MV-4-11 (cell line): ENCODE data around the gene COPG2.

Experiments used
- DNase-seq: peaks from one replicate; lab custom pipeline; 2025; lab: John Stamatoyannopoulos, UW

COPG2 gene

DNA sequence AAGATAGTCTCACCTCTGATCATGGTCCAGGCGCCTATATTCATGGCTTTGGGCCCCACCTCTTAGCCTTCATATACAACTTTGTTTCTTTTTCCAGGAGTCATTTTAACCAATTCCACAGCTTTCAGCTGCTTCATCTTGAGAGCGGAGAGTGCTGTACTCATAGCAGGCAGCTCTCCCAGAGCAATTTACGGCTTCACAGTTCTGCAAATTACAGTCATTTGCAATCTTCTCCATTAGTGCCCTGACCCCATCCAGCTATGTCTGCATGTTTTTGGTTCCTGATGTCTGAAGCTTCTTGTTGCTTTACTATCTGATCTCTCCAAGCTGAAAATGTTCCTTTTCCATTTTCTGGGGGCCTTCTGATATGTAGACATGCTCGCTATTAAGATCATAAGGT is 194.7 kb downstream of the COPG2 start:
- DNase-seq = peak; percentile 41

DNA sequence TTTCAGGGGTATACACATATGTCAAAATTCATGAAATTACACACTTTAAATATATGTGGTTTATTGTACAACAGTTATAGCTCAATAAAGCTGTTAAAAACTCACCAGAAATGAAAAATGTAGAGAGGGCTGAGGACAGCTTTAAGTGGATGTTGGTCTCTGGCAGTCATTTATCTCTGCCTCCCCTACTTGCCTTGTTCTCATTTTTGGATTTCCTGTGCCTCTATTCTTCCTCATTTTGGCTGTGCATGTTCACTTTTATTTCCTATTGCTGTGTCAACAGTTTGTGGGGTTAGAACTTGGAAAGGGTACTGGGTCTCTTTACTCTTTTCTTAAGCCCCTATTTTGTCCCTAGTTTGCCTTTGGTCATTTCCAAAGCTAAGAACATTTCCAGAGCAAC is 195.3 kb downstream of the COPG2 start:
- DNase-seq = peak; percentile 79

DNA sequence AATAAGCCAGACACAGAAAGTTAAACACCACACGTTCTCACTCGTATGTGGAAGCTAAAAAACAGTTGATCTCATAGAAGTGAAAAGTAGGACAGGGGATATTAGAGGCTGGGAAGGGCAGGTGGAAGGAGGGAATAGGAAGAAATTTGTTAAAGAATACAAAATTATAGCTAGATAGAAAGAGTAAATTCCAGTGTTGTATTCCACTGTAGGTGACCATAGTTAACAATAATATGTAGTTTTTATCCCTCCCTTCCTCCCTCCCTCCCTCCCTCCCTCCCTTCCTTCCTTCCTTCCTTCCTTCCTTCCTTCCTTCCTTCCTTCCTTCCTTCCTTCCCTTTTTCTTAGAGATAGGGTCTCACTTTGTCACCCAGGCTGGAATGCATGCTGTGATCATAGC is 196.6 kb downstream of the COPG2 start:
- no peak for DNase-seq

DNA sequence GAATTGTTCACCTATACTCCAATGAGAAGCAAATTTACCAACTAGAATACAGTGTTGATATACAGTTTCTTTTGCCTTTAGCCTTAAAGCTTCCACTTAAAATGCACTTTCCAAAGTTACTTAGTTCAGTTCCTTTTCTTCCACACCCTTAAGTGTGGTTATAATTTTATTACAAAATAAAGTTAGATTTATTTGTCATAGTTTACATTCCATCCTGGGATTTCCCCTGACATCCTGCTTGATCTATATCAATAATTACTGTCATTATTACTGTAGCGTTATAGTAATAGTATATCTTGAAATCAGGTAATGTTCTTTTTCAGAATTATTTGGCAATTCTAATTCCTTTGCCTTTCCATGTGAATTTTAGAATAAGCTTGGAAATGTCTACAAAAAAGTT is 199.9 kb downstream of the COPG2 start:
- DNase-seq = no peak

DNA sequence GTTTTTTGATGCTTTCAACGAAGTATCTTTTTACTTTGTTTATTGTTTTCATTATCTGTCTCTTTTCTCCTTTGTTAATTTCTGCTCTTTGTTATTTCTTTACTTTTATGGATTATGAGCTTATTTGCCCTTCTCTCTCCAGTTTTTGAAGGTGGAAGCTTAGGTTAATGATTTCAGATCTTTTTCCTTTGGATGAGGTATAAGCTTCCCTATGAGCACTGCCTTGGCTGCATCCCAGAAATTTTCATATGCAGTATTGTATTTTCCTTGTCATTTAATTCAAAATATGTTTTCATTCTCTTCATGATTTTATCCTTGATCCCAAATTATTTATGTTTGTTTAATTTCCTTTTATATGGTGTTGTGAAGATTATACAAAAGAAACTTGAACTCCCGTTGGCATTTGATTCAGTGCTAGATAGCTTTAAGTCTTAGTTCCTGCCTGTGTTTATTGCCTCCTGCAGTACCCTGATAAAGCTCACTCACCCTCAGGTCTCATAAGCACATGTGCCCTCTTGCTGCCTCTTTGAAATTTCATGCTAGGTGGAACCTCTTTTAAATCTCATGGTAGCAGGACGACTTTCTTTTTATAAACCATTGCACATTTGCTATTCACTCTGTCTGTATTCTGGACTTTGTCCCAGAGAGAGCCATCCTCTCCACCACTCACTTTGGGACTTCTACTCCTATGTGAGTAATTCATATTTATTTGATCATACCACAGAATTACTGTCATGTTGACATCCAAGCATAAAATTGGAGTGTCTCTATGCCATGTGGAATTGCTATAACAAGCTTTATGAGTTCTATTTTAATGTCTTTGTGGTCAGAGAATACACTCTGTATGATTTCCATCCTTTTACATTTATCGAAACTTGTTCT is 204.8 kb downstream of the COPG2 start:
- DNase-seq = no peak

DNA sequence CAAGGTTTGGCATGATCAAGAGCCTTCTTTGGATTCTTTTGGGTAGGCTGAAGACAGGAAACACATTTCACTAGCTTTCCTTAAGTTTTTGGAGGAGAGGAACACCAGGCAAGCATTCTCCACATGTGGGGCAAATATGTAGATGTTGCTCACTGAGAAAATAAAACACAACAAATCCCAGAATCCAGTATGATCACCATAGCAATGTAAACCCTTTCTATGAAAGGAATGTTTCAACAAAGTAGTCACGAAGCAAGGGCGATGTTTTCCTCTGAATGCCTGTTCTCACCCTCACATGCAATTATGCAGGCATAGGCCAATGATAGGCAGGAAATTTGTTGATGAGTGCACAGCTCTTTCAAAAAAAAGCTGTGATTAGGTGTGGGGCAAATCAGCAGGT is 207.3 kb downstream of the COPG2 start:
- DNase-seq = no peak

DNA sequence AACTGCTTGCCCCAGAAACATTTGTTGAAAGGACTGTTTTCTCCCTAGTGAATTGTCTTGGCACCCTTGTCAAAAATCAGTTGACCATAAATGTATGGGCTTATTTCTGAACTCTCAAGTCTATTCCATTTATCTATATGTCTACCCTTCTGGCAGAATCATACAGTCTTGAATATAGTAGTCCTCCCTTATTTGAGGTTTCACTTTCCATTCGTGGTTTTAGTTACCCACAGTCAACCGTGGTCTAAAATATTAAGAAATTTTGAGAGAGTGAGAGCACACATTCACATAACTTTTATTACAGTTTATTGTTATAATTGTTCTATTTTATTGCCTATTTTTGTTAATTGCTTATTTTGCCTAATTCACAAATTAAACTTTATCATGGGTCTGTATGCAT is 210.3 kb downstream of the COPG2 start:
- peak; percentile 68 for DNase-seq
